GM19043 (cell line): ENCODE measurements around the gene ARFGAP2.

Source experiments
- ATAC-seq: cut with Tn5 transposase; IDR thresholded peaks from one replicate; pipeline ENCODE4 v1.9.1; 2021; ENCODE audit warnings: low read depth; ENCODE audit not compliant: unreplicated experiment

Gene ARFGAP2

GRCh38 chr11:47188259-47188658, 11.6 kb upstream of the ARFGAP2 start:
- no peak for ATAC-seq

GRCh38 chr11:47187723-47188122, 11.0 kb upstream of the ARFGAP2 start:
- ATAC-seq = no peak

- ATAC-seq = no peak
These were observed 10.3 kb upstream of the ARFGAP2 start for GRCh38 chr11:47186700-47187695.

- ATAC-seq = no peak
These were observed 9.5 kb upstream of the ARFGAP2 start, which contains the start of gene PACSIN3 for GRCh38 chr11:47186076-47186699. Gene PACSIN3 (minus strand): TSS chr11:47186434. CDS start chr11:47182727, 3,707 bp downstream.

- ATAC-seq = no peak
These were observed 8.8 kb upstream of the ARFGAP2 start for GRCh38 chr11:47185305-47186075.

GRCh38 chr11:47184711-47185304, 8.1 kb upstream of the ARFGAP2 start:
- no peak for ATAC-seq

GRCh38 chr11:47183969-47184368, 7.3 kb upstream of the ARFGAP2 start:
- no peak for ATAC-seq

- ATAC-seq = no peak
These were observed 6.6 kb upstream of the ARFGAP2 start for GRCh38 chr11:47183031-47183856.

- no peak for ATAC-seq
These were observed 5.7 kb upstream of the ARFGAP2 start for GRCh38 chr11:47182380-47182779.

- no peak for ATAC-seq
These were observed 4.6 kb upstream of the ARFGAP2 start for GRCh38 chr11:47181271-47181670.

GRCh38 chr11:47180006-47180787, 3.5 kb upstream of the ARFGAP2 start:
- no peak for ATAC-seq

GRCh38 chr11:47179655-47179991, 2.9 kb upstream of the ARFGAP2 start:
- ATAC-seq = no peak

GRCh38 chr11:47178737-47179654, 2.3 kb upstream of the ARFGAP2 start:
- no peak for ATAC-seq

- ATAC-seq = no peak
These were observed 1.6 kb upstream of the ARFGAP2 start for GRCh38 chr11:47178316-47178715.

GRCh38 chr11:47177846-47178245, 1.2 kb upstream of the ARFGAP2 start:
- no peak for ATAC-seq

GRCh38 chr11:47177229-47177845, 658 bp upstream of the ARFGAP2 start:
- peak; percentile 38 for ATAC-seq

GRCh38 chr11:47175746-47176327, 842 bp downstream of the ARFGAP2 start:
- no peak for ATAC-seq
